NCI-H1436 treated with DMSO at 0.1 percent for 48 hours (cell line): ENCODE results near the gene KDM5A.
"Not testable (repeated sequence)": the region's sequence is repeated elsewhere in the genome, so short reads cannot be mapped to it uniquely, and the experiment has no call there.

Experiments used
- DNase-seq: peaks from one replicate; lab custom pipeline; 2025; lab: John Stamatoyannopoulos, UW

The KDM5A gene

GRCh38 chr12:332581-333205 is 56.4 kb downstream of the KDM5A start:
- DNase-seq, result no peak

- DNase-seq, result no peak
These were observed 57.8 kb downstream of the KDM5A start for GRCh38 chr12:331287-331686.

GRCh38 chr12:325906-326305 is 63.2 kb downstream of the KDM5A start:
- DNase-seq, result no peak

- DNase-seq, result no peak
These were observed 65.6 kb downstream of the KDM5A start for GRCh38 chr12:323507-323906.

- DNase-seq, result no peak
These were observed 67.4 kb downstream of the KDM5A start for GRCh38 chr12:321606-322326.

- no peak for DNase-seq
These were observed 70.2 kb downstream of the KDM5A start for GRCh38 chr12:318759-319515.

- DNase-seq, result no peak
These were observed 80.6 kb downstream of the KDM5A start for GRCh38 chr12:308511-308910.

GRCh38 chr12:307406-307805 is 81.7 kb downstream of the KDM5A start:
- no peak for DNase-seq

- no peak for DNase-seq
These were observed 84.3 kb downstream of the KDM5A start for GRCh38 chr12:304805-305204.

- DNase-seq, result not testable (repeated sequence)
These were observed 86.4 kb downstream of the KDM5A start for GRCh38 chr12:302766-303165.

GRCh38 chr12:300166-300565 is 89.0 kb downstream of the KDM5A start:
- DNase-seq, result not testable (repeated sequence)

GRCh38 chr12:299511-299910 is 89.6 kb downstream of the KDM5A start:
- DNase-seq, result not testable (repeated sequence)

- DNase-seq, result not testable (repeated sequence)
These were observed 91.1 kb downstream of the KDM5A start for GRCh38 chr12:298059-298458.

GRCh38 chr12:295132-295531 is 94.0 kb downstream of the KDM5A start:
- DNase-seq, result no peak

GRCh38 chr12:293199-293598 is 95.9 kb downstream of the KDM5A start:
- no peak for DNase-seq

- no peak for DNase-seq
These were observed 96.9 kb downstream of the KDM5A start for GRCh38 chr12:292186-292585.

GRCh38 chr12:291153-291723 is 97.9 kb downstream of the KDM5A start:
- DNase-seq, result no peak

- DNase-seq, result no peak
These were observed 100.4 kb downstream of the KDM5A start for GRCh38 chr12:288687-289086.

- no peak for DNase-seq
These were observed 102.4 kb downstream of the KDM5A start for GRCh38 chr12:286531-287300.

GRCh38 chr12:278046-278445 is 111.1 kb downstream of the KDM5A start:
- no peak for DNase-seq

GRCh38 chr12:275812-276211 is 113.3 kb downstream of the KDM5A start:
- DNase-seq, result no peak

- no peak for DNase-seq
These were observed 115.7 kb downstream of the KDM5A start for GRCh38 chr12:273382-273781.
